22Rv1 (cell line): ENCODE measurements around the gene EQTN.

Experiments
- H3K27ac ChIP-seq: fragments of 450-650 bp; 2 replicates; pipeline ENCODE4 v1.5.1; 2017
- ZFX ChIP-seq: fragments of 450-650 bp; IDR thresholded peaks from 2 replicates; pipeline ENCODE4 v1.6.1; 2017; ENCODE audit warnings: antibody characterized with exemption, borderline replicate concordance
- TF ChIP-seq, protein P1 (sequence below): fragments of 450-650 bp; IDR thresholded peaks from 2 replicates; pipeline ENCODE4 v1.5.1; 2017; ENCODE audit warnings: mild to moderate bottlenecking

EQTN gene

DNA sequence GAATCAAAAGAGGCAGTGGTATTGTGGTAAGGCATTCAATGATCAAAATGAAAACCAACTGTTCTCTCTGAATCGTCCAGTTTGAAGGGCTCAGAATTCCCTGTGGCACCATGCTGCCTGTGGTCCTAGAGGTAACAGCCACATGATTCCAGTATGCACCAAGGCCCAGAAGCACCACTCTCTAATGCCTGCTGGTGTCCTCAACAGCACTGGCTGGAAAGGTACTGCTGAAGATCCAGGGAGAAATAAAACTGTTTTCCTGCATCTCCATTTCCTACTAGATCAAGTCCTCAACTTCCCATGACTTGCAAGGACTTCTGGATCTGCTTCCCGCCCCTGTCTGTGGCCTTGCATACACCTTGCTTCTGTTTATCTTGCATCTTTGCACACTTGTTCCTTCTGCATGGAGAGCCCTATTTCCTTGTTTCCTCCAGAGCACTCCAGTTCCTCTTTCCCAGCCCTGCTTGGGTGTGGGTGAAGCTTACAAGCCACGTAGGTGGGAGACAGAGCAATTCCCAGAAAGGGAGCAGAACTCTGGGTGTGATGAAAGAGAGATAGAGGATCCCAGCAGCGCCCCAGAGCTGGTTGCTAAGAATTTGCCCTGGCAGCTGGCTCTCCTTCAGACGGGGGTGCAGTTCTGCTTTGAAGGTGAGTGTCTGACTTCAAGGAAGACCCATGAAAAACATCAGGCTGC, 41.0 kb upstream of the EQTN start:
- no peak for TF ChIP-seq ZFX
- H3K27ac ChIP-seq, result no peak overlapping the region

GRCh38 chr9:27337236-27337635, 40.3 kb upstream of the EQTN start:
- TF ChIP-seq ZFX, result no peak
- TF ChIP-seq, protein P1, sequence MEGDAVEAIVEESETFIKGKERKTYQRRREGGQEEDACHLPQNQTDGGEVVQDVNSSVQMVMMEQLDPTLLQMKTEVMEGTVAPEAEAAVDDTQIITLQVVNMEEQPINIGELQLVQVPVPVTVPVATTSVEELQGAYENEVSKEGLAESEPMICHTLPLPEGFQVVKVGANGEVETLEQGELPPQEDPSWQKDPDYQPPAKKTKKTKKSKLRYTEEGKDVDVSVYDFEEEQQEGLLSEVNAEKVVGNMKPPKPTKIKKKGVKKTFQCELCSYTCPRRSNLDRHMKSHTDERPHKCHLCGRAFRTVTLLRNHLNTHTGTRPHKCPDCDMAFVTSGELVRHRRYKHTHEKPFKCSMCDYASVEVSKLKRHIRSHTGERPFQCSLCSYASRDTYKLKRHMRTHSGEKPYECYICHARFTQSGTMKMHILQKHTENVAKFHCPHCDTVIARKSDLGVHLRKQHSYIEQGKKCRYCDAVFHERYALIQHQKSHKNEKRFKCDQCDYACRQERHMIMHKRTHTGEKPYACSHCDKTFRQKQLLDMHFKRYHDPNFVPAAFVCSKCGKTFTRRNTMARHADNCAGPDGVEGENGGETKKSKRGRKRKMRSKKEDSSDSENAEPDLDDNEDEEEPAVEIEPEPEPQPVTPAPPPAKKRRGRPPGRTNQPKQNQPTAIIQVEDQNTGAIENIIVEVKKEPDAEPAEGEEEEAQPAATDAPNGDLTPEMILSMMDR, result no peak
- no peak overlapping the region for H3K27ac ChIP-seq

DNA sequence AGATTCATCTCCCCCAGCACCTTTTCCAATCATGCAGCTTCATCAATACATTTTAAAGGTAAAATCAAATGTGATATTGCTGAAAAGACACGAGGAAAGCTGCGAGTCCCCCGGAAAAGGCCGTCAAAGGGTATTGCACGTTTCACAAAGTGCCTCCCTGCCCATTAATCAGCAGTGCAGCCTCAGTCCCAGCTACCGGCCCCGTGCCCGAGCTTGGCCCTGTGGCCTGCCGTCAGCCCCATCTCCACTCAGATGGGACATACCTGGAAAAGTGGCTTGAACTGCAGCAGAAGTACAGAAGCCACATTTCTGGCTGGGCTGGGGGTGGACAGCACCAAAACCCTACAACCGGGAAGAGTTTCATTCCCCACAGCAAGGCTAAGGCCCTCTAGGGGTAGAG, 39.9 kb upstream of the EQTN start:
- no peak overlapping the region for H3K27ac ChIP-seq
- TF ChIP-seq, protein P1, result no peak
- TF ChIP-seq ZFX, result no peak

DNA sequence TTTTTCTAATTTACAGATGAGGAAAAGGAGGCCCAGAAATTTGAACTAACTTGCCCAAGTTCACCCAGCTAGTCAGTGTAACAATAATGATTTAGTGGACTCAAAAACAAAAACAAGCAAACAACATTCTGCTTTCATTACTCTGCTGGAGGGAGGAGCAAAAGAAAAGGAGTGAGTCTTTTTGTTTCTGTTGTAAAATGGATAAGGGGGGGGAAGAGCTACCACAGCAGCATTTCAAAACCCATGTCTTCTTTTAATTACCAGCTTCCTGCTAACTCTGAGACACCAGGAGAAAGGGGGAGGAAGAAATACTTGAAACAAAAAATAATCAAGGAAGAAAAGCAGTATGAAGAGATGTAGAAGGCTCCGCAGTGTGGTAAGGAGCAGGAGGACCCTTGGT, 39.2 kb upstream of the EQTN start:
- no peak overlapping the region for H3K27ac ChIP-seq
- TF ChIP-seq ZFX, result no peak
- TF ChIP-seq, protein P1, result no peak

DNA sequence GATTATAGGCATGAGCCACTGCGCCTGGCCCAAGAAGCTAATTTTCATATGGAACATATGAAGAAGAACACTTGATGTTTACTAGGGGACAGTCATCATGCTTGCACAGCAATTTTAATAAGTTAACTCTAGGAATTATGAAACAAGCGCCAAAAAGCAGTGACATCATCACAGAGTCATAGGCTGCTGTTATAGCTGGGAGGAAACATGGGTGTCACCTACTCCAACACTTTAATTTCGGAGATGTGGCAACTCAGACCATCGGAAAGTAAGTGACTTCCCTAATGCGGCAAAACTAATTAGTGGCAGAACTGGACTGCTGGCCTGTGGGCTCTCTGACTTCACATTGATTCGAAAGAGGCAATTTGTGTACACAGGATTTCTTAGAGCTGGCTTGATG, 38.1 kb upstream of the EQTN start:
- TF ChIP-seq, protein P1, result no peak
- no peak for TF ChIP-seq ZFX
- no peak overlapping the region for H3K27ac ChIP-seq

- TF ChIP-seq ZFX, result no peak
- TF ChIP-seq, protein P1, result peak; percentile 76
- H3K27ac ChIP-seq, result peak overlapping the region; percentile 9; the same call in 1 of the 2 replicates
Measured at GRCh38 chr9:27333241-27334052, 36.5 kb upstream of the EQTN start.

- TF ChIP-seq, protein P1, result no peak
- TF ChIP-seq ZFX, result no peak
- no peak overlapping the region for H3K27ac ChIP-seq
Measured at GRCh38 chr9:27331393-27331792, 34.4 kb upstream of the EQTN start.
